Measurements from ENCODE around the gene MICALL2.

DNA sequence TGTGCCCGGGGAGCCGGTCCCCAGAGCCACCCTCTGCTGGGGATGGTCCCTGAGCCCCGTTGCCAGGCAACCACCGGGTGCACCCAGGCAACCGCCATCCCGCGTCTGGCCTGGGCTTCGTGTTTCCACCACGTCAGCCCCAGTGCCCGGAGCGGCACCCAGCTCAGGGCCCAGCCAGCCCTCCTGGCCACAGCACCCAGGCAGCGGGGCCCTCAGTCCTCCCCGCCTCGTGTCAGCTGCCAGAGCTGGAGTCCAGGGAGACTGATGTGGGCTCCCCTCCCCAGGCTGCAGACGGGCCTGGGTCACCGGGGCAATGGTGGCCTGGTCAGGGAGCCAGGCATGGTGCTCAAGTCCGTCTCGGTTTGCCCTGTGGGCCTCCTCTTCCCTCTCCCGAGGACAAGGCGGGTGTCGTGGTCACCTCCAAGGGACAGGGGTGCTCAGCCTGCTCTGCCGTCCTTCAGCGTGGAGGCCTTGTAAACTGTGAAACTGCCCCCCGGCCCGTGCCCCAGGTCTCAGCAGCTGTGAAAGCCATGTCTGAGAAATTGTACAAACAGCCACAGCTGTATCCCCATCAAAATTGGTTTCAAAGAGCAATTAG lies 72.5 kb downstream of the MICALL2 start:
- TF ChIP-seq, protein P1, sequence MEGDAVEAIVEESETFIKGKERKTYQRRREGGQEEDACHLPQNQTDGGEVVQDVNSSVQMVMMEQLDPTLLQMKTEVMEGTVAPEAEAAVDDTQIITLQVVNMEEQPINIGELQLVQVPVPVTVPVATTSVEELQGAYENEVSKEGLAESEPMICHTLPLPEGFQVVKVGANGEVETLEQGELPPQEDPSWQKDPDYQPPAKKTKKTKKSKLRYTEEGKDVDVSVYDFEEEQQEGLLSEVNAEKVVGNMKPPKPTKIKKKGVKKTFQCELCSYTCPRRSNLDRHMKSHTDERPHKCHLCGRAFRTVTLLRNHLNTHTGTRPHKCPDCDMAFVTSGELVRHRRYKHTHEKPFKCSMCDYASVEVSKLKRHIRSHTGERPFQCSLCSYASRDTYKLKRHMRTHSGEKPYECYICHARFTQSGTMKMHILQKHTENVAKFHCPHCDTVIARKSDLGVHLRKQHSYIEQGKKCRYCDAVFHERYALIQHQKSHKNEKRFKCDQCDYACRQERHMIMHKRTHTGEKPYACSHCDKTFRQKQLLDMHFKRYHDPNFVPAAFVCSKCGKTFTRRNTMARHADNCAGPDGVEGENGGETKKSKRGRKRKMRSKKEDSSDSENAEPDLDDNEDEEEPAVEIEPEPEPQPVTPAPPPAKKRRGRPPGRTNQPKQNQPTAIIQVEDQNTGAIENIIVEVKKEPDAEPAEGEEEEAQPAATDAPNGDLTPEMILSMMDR (conservative IDR thresholded peaks at IDR 0.05; ENCODE audit: low read length) = no peak
- no peak for TF ChIP-seq EZH2phosphoT487 (IDR thresholded peaks at IDR 0.05; ENCODE audit: borderline replicate concordance)
